NB4 (cell line): ENCODE results near the gene MPP2.
A peak's percentile ranks its signal among the peaks of the same experiment; 100 is the strongest.

Experiments
- DNase-seq: peaks from one replicate; pipeline ENCODE4 v3.0.0; 2010; ENCODE audit warnings: low read depth
- H3K4me3 ChIP-seq: one replicate; pipeline ENCODE4 v1.5.1; 2011; ENCODE audit warnings: mild to moderate bottlenecking, low read depth, low read length, moderate library complexity
- MYC ChIP-seq: IDR thresholded peaks from 2 replicates; pipeline ENCODE4 v1.6.1; 2011; ENCODE audit warnings: low read depth, low read length
- POLR2A ChIP-seq: IDR thresholded peaks from 2 replicates; pipeline ENCODE4 v1.6.1; 2011; ENCODE audit warnings: mild to moderate bottlenecking; ENCODE audit not compliant: insufficient read length; ENCODE audit errors: extremely low read depth
- TF ChIP-seq, protein P1 (sequence below): IDR thresholded peaks from 2 replicates; pipeline ENCODE4 v1.6.1; 2011; ENCODE audit warnings: low read depth, low read length
- TF ChIP-seq, protein P2 (sequence below): IDR thresholded peaks from one replicate; pipeline ENCODE4 v1.5.1; 2012; ENCODE audit warnings: low read depth, low read length

MPP2 gene

DNA sequence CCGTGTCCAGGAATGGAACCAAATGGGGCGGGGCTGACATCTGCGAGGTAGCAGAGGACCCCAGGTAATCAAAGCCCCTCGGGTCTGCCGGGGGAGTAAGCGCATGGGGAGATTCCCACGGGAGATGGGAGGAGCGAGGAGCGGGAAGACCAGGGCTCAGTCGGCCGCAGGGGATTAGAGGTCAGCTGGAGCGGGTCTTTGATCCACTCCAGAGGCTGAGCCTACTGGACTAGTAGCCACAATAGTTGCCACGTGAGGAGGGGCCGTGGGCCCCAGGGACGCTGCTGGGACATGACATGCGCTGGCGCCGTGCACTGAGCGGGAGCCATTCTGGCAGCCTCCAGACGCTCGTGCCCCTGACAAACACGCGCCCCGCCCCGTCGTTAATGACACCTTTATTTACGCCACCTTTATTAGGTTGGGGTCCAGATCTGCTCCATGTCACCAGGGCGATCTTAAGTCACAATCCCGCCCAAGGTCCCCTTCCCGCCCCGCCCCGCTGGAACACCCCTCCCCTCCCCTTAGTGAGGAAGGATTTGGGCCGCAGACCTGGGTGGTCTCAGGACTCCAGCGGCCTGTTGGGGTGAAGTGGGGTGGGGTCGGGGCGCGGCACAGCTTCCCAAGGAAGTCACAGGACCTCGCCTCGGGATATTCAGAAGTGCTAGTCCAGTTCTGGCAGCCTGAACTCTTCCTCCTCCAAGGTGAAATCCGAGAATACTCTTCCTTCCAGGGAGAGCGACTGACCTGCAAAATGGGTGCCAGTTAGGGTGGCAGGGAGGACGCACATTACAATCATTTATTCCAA, 19.9 kb upstream of the MPP2 start:
- TF ChIP-seq MYC (no peak), POLR2A (no peak)
- TF ChIP-seq, protein P1, sequence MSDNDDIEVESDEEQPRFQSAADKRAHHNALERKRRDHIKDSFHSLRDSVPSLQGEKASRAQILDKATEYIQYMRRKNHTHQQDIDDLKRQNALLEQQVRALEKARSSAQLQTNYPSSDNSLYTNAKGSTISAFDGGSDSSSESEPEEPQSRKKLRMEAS: no peak
- TF ChIP-seq, protein P2, sequence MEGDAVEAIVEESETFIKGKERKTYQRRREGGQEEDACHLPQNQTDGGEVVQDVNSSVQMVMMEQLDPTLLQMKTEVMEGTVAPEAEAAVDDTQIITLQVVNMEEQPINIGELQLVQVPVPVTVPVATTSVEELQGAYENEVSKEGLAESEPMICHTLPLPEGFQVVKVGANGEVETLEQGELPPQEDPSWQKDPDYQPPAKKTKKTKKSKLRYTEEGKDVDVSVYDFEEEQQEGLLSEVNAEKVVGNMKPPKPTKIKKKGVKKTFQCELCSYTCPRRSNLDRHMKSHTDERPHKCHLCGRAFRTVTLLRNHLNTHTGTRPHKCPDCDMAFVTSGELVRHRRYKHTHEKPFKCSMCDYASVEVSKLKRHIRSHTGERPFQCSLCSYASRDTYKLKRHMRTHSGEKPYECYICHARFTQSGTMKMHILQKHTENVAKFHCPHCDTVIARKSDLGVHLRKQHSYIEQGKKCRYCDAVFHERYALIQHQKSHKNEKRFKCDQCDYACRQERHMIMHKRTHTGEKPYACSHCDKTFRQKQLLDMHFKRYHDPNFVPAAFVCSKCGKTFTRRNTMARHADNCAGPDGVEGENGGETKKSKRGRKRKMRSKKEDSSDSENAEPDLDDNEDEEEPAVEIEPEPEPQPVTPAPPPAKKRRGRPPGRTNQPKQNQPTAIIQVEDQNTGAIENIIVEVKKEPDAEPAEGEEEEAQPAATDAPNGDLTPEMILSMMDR: no peak
- DNase-seq: no peak
- no peak overlapping the region for H3K4me3 ChIP-seq

DNA sequence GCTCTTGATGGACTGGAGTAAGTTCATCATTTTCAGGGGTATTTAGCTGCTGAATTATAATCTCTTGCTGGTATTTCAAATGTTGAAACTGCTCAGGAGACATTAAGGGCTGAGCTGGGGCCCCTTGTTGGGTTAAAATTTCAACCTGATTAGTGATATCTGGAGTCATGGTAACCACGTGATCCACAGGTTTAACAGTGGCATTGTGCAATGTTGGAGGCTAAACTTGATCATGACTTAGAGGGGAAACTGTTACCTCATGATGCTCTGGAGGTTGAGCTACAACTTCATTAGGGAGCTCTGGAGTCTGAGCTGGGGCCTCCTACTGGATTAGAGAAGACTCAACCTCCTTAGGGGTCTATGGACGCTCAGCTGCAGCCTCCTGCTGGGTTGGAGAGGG, 17.2 kb upstream of the MPP2 start:
- no peak for DNase-seq
- TF ChIP-seq POLR2A (no peak), MYC (no peak)
- TF ChIP-seq, protein P1: no peak
- TF ChIP-seq, protein P2: no peak
- no peak overlapping the region for H3K4me3 ChIP-seq

DNA sequence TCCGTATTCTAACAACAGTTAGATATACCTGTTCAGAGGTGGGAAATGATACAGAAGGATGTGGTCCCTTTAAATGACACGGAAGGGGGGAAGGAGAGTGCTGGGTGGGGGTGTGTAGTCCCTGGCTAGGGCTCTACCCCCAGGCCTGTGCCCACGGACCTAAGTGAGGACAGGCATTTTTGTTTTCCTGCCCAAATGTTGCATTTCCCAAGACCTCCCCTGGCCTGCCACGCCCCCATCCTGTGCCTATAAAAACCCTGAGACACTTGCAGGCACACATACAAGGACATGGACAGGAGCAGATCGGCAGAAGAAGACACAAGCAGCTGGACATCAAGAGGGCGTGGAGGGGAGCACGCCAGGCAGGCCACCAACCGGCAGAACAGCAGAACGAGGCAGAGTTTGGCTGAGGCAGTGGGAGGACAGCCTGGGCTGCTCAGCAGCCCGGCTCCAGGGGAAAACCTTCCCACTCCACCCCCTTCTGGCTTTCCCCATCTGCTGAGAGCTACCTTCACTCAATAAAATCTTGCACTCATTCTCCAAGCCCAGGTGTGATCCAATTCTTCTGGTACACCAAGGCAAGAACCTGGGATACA, 13.3 kb upstream of the MPP2 start:
- H3K4me3 ChIP-seq: no peak overlapping the region
- TF ChIP-seq MYC: no peak
- TF ChIP-seq, protein P1: no peak
- DNase-seq: no peak

DNA sequence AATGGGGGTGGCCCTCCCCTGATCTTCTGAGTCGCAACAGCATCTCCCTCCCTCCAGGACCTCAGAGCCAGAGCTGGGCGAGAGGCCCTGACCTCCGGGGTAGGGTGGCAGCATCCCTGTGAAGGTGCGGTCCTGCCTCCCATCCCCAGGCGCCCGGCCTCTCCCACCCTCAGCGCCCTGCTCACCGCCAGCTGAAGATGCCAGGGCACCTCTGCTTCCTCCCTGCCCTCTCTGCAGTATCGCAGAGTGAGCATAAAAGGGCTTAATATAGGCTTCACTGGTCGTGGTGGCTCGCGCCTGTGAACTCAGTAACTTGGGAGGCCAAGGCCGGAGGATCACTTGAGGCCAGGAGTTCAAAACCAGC, 10.7 kb upstream of the MPP2 start:
- no peak for TF ChIP-seq MYC
- TF ChIP-seq, protein P2: no peak
- no peak for TF ChIP-seq POLR2A
- TF ChIP-seq, protein P1: no peak
- DNase-seq: no peak
- H3K4me3 ChIP-seq: no peak overlapping the region

DNA sequence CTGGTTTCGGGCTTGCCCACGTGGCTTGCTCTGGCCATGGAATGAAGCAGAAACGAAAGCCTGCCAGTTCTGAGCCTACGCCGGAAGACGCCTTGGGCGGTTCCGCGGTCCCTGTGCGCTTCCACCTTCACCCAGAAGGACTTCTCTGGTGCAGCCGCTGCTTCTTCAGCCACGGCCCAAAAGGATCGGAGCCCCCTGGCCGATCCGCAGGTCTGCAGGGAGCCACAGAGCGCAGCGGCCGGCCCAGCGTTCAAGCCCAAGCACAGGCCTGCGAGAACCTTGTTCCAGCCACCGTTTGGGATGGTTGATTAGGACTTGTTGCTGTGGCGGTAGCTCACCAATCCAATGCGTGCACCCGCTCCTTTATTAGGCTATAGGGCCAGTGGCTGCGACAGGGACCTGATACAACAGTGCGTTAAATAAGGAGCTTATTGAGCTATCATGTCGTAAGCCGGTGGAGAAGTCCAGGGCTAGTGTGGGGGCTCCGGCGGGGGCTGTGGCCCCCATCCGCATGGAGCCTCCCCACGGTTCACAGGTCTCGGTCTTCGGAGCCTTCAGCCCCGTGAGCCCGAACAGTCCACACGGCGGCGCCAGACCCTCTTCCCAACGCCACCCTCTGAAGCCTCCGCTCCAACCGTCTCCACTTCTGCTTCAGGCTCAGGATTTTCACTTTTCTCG, 10.2 kb upstream of the MPP2 start:
- no peak for TF ChIP-seq MYC
- TF ChIP-seq, protein P1: no peak
- TF ChIP-seq POLR2A: no peak
- TF ChIP-seq, protein P2: peak; percentile 49
- DNase-seq: peak; percentile 51
- H3K4me3 ChIP-seq: no peak overlapping the region

DNA sequence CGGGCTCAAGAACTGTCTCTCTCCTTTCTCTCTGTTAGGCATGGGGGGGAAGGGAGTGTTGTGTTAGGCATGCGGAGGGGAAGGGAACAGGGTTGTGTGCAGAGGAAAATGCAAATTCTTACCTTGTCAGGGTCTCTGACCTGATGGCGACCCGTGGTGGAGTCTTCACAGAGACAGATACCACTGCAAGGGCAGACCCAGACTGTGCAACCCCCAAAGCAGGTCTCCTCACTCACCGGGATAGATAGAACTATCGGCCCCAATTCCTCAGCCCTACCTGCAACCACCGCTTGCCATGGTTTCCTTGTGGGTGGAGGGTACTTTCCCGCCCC, 9.6 kb upstream of the MPP2 start:
- no peak for DNase-seq
- TF ChIP-seq, protein P2: no peak
- TF ChIP-seq, protein P1: no peak
- TF ChIP-seq MYC (no peak), POLR2A (no peak)
- H3K4me3 ChIP-seq: no peak overlapping the region
